HL-60 (cell line): ENCODE measurements around the gene CORO1C.

ENCODE experiments used
- DNase-seq, 2 experiments: peaks; one replicate each; pipeline ENCODE4 v3.0.0-alpha.2; 2010 to 2020; ENCODE audit warnings: low read depth in 1 of 2, low spot score in 1 of 2
- H3K27ac ChIP-seq: fragments of 250-450 bp; sonication (Bioruptor Pico); replicated peaks from 2 replicates; pipeline ENCODE4 v1.5.1; 2020; ENCODE audit warnings: mild to moderate bottlenecking, moderate library complexity
- H3K27me3 ChIP-seq: fragments of 250-450 bp; sonication (Bioruptor Pico); 2 replicates; pipeline ENCODE4 v1.5.1; 2021; ENCODE audit warnings: mild to moderate bottlenecking, moderate library complexity; ENCODE audit not compliant: insufficient read depth, poor library complexity, severe bottlenecking
- H3K4me3 ChIP-seq: replicated peaks from 2 replicates; pipeline ENCODE4 v1.5.1; 2011; ENCODE audit warnings: mild to moderate bottlenecking, control low read depth, low read length; ENCODE audit not compliant: insufficient read depth
- GABPA ChIP-seq: IDR thresholded peaks from 2 replicates; pipeline ENCODE4 v1.6.1; 2012; ENCODE audit warnings: low read depth
- POLR2AphosphoS5 ChIP-seq: IDR thresholded peaks from 2 replicates; pipeline ENCODE4 v1.6.1; 2012; ENCODE audit warnings: low read depth
- REST ChIP-seq: IDR thresholded peaks from 2 replicates; pipeline ENCODE4 v1.6.1; 2012; ENCODE audit warnings: low read depth; ENCODE audit not compliant: insufficient replicate concordance
- SPI1 ChIP-seq: IDR thresholded peaks from 2 replicates; pipeline ENCODE4 v1.6.1; 2012; ENCODE audit warnings: low read depth, mild to moderate bottlenecking, borderline replicate concordance
- TF ChIP-seq, protein P1 (sequence below): IDR thresholded peaks from one replicate; pipeline ENCODE4 v1.5.1; 2011; ENCODE audit warnings: low read length, control low read depth, inconsistent platforms; ENCODE audit not compliant: insufficient read depth

The CORO1C gene

DNA sequence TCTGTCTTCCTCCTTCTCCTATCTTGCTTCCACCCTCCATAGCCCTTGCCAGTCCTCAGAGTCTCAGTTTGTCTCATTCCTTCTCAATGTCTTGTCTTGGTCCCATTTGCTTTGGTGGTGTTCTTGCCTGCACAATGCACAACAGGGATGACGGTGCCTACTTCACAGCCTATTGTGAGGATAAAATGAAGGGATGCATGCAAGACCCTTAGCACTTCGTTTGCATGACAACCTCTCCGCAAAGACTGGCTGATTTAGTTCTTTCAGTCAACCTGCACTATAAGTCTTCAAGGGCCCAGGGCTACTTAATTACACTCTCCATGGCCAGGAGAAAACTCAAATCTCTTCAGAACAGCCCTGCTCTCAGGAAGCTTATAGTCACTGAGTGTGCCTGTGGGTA, 106.1 kb downstream of the CORO1C start:
- H3K27ac ChIP-seq: no peak overlapping the region
- no peak overlapping the region for H3K4me3 ChIP-seq
- DNase-seq: no peak
- TF ChIP-seq SPI1 (no peak), REST (no peak), GABPA (no peak), POLR2AphosphoS5 (no peak)
- TF ChIP-seq, protein P1, sequence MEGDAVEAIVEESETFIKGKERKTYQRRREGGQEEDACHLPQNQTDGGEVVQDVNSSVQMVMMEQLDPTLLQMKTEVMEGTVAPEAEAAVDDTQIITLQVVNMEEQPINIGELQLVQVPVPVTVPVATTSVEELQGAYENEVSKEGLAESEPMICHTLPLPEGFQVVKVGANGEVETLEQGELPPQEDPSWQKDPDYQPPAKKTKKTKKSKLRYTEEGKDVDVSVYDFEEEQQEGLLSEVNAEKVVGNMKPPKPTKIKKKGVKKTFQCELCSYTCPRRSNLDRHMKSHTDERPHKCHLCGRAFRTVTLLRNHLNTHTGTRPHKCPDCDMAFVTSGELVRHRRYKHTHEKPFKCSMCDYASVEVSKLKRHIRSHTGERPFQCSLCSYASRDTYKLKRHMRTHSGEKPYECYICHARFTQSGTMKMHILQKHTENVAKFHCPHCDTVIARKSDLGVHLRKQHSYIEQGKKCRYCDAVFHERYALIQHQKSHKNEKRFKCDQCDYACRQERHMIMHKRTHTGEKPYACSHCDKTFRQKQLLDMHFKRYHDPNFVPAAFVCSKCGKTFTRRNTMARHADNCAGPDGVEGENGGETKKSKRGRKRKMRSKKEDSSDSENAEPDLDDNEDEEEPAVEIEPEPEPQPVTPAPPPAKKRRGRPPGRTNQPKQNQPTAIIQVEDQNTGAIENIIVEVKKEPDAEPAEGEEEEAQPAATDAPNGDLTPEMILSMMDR: no peak
- H3K27me3 ChIP-seq: no peaks in the 10 kb centered on the region

DNA sequence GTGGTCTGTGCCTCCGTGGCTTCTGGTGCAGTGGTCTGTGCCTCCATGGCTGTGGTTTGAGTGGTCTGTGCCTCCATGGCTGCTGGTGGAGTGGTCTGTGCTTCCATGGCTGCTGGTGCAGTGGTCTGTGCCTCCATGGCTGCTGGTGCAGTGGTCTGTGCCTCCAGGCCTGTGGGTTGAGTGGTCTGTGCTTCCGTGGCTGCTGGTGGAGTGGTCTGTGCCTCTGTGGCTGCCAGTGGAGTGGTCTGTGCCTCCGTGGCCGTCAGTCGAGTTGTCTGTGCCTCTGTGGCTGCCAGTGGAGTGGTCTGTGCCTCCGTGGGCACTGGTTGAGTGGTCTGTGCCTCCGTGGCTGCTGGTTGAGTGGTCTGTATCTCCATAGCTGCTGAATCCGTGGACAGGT, 107.7 kb downstream of the CORO1C start:
- Histone ChIP-seq H3K4me3 (no peak overlapping the region), H3K27me3 (no peaks in the 10 kb centered on the region), H3K27ac (no peak overlapping the region)
- no peak for TF ChIP-seq GABPA
- no peak for TF ChIP-seq SPI1
- TF ChIP-seq, protein P1: no peak
- no peak for TF ChIP-seq REST
- no peak for TF ChIP-seq POLR2AphosphoS5
- no peak for DNase-seq

DNA sequence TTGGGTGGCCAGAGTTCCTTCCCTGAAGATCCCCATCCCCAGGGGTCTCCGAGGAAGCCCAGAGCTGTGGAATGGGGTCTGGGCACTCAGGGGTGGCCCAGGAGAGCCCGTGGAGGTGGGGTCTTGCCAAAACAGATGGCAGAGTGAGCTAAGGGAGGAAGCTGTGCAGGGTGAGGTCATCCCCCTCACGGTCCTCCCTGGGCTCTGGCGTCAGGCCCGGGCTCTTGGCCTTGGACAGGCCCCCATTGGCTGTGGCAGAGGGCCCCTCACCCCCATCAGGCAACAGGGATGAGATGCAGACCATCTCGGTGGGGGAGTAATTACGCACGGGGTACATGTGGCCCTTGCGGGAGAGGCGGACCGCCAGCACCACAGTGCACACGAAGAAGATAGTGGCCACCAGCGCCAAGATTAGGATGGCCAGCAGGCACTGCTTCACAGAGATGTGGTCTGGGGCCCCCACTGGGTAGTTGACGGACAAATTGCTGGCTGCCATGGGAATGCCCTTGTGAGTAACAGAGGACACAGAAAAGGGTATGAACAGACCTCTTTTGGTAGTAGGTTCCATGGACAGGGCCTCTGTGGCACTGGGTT, 108.3 kb downstream of the CORO1C start:
- H3K27me3 ChIP-seq: no peaks in the 10 kb centered on the region
- TF ChIP-seq SPI1: no peak
- TF ChIP-seq, protein P1: no peak
- no peak for TF ChIP-seq REST
- no peak for TF ChIP-seq GABPA
- no peak for TF ChIP-seq POLR2AphosphoS5
- no peak for DNase-seq
- H3K27ac ChIP-seq: no peak overlapping the region
- no peak overlapping the region for H3K4me3 ChIP-seq
